GM18870 (cell line): Measurements from ENCODE around the gene LRRK1.
A peak's percentile ranks its signal among the peaks of the same experiment; 100 is the strongest.

ENCODE experiments used
- ATAC-seq: cut with Tn5 transposase; IDR thresholded peaks from one replicate; pipeline ENCODE4 v1.9.1; 2021; ENCODE audit warnings: moderate library complexity; ENCODE audit not compliant: unreplicated experiment

The LRRK1 gene

GRCh38 chr15:100918690-100919480 lies at the start of gene LRRK1:
LRRK1 (plus strand) TSS chr15:100919357; CDS start chr15:100924633, 5,276 bp downstream.
- no peak for ATAC-seq

- peak; percentile 67 for ATAC-seq
Measured at GRCh38 chr15:100873029-100873677, 46.0 kb upstream of the LRRK1 start.

- ATAC-seq, result no peak
Measured at GRCh38 chr15:100875495-100875894, 43.7 kb upstream of the LRRK1 start.

- no peak for ATAC-seq
Measured at GRCh38 chr15:100875976-100876375, 43.2 kb upstream of the LRRK1 start.

GRCh38 chr15:100877551-100877950 lies 41.6 kb upstream of the LRRK1 start:
- no peak for ATAC-seq

GRCh38 chr15:100878130-100878529 lies 41.0 kb upstream of the LRRK1 start:
- no peak for ATAC-seq

GRCh38 chr15:100878648-100879047 lies 40.5 kb upstream of the LRRK1 start:
- no peak for ATAC-seq

- no peak for ATAC-seq
Measured at GRCh38 chr15:100879061-100879463, 40.1 kb upstream of the LRRK1 start.

GRCh38 chr15:100879464-100880138 lies 39.6 kb upstream of the LRRK1 start, which contains the start of gene ALDH1A3:
ALDH1A3 (plus strand) TSS chr15:100879831; CDS start chr15:100879908, 77 bp downstream.
- ATAC-seq, result no peak

- ATAC-seq, result no peak
Measured at GRCh38 chr15:100880139-100880896, 38.8 kb upstream of the LRRK1 start.

- no peak for ATAC-seq
Measured at GRCh38 chr15:100880897-100881242, 38.3 kb upstream of the LRRK1 start.

GRCh38 chr15:100881573-100882336 lies 37.4 kb upstream of the LRRK1 start:
- no peak for ATAC-seq

- no peak for ATAC-seq
Measured at GRCh38 chr15:100885116-100885515, 34.0 kb upstream of the LRRK1 start.

GRCh38 chr15:100885811-100886210 lies 33.3 kb upstream of the LRRK1 start:
- no peak for ATAC-seq

GRCh38 chr15:100887211-100887913 lies 31.8 kb upstream of the LRRK1 start:
- no peak for ATAC-seq

GRCh38 chr15:100889385-100890050 lies 29.6 kb upstream of the LRRK1 start:
- ATAC-seq, result no peak

GRCh38 chr15:100890051-100890720 lies 29.0 kb upstream of the LRRK1 start:
- ATAC-seq, result no peak

- ATAC-seq, result no peak
Measured at GRCh38 chr15:100890850-100891249, 28.3 kb upstream of the LRRK1 start.
